SU-DHL-6 (cell line): ENCODE measurements around the gene CACNA2D4.

Experiments used
- CTCF ChIP-seq: fragments of 200-600 bp; sonication (generic); IDR thresholded peaks from one replicate; pipeline ENCODE4 v1.5.1; 2017; ENCODE audit warnings: antibody characterized with exemption, mild to moderate bottlenecking, low read length, moderate library complexity; ENCODE audit not compliant: insufficient read depth, poor library complexity, severe bottlenecking
- EZH2phosphoT487 ChIP-seq: fragments of 200-600 bp; sonication (generic), shearing (Covaris generic); conservative IDR thresholded peaks from 2 replicates; pipeline ENCODE4 v1.6.1; 2018; ENCODE audit warnings: mild to moderate bottlenecking, antibody characterized with exemption, low read length, moderate library complexity, mixed read lengths

GRCh38 chr12:1875608-1876007 is 42.8 kb downstream of the CACNA2D4 start:
- TF ChIP-seq CTCF: no peak
- TF ChIP-seq EZH2phosphoT487: no peak
